ENCODE data around the gene ECHDC1.

DNA sequence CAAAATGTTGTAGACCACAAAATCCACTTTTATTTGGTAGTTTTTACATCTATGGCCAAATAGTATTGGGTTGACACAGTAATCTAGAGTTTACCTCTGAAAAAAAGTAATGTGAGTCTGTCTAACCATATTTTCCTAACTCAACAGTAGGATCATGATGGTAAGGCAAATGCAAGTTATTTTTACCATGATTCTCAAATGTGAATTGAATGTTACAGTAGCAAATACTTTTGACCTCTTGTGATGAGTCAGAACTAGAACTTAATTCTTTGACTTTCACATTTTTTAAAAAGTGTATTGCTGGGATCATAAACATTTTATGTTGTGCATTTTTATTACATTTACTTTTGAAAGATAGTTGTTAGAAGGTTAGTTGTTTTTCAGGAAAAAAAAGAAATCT lies 54.7 kb downstream of the ECHDC1 start:
- TF ChIP-seq CTCF (IDR thresholded peaks at IDR 0.05; ENCODE audit: poor library complexity, severe bottlenecking) (no peak), RAD21 (conservative IDR thresholded peaks at IDR 0.05) (no peak), REST (IDR thresholded peaks at IDR 0.05; ENCODE audit: borderline replicate concordance) (no peak)

Data from neural cell (in vitro differentiated cells).